GM18499 (cell line): Measurements from ENCODE around the gene CPNE7.

ENCODE experiments used
- ATAC-seq: cut with Tn5 transposase; IDR thresholded peaks from one replicate; pipeline ENCODE4 v1.9.1; 2021; ENCODE audit warnings: moderate number of reproducible peaks; ENCODE audit not compliant: insufficient read depth, unreplicated experiment

CPNE7 gene

DNA sequence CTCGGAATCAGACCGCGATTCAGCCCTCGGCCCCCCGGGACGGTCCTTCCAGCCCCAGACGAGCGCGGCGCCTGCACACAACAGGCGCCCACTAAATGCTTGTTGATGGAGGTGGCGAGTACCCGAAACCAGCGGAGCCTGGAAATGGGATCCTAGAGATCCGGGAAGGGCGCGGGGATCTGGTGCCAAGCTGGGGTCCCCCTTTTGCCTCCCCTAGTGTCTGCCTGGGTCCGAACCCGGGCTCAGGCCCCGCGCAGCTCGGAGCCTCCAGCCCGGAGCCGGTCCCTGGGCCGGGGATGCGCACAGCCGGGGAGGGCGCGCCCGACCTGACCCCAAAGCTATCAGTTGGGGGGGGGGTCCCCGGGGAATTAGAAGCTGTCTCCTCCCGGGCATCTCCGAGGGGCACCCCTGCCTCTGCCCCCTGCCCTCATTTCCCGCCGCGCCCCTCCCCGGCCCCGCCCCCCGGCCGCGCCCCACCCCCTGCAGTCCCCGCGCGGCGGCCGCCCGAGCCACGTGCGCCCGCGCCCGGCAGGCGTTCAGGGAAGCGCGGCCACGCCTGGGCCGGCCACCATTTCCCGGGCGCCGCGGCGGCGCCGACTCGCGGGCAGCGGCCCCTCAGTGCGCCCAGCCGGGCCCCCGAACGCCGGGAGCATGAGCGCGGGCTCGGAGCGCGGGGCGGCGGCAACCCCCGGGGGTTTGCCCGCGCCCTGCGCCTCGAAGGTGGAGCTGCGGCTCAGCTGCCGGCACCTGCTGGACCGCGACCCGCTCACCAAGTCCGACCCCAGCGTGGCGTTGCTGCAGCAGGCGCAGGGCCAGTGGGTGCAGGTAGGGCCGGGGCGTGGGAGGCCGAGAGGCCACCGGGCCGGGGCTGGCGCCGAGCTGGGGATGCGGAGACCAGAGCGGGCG lies at the start of gene CPNE7:
Gene CPNE7 (plus strand): TSS at position 512 of the 906 bp plus-strand sequence. CDS start 140 bp downstream, at position 652.
- no peak for ATAC-seq

DNA sequence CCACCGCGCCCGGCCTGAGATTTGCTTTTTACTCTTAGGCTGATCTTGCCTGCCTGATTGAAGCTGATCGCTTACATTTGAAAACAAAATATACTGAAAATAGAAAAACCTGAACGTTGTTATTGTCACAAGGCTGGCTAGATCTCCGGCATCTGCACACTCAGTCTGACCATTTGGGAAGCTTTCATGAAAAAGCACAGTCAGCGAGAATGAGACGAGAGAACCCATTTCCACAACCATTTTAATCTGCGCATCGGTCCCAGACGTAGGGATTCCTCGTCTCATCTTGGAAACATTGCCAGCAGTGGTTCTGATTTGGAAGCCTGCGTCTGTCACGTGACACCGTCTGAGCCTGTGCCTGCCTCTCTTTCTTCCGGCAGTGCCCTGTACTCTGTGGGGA lies 46.5 kb upstream of the CPNE7 start:
- no peak for ATAC-seq

GRCh38 chr16:89530401-89531381 lies 44.9 kb upstream of the CPNE7 start:
- ATAC-seq, result no peak

- ATAC-seq, result no peak
Measured at GRCh38 chr16:89531821-89532526, 43.6 kb upstream of the CPNE7 start.

DNA sequence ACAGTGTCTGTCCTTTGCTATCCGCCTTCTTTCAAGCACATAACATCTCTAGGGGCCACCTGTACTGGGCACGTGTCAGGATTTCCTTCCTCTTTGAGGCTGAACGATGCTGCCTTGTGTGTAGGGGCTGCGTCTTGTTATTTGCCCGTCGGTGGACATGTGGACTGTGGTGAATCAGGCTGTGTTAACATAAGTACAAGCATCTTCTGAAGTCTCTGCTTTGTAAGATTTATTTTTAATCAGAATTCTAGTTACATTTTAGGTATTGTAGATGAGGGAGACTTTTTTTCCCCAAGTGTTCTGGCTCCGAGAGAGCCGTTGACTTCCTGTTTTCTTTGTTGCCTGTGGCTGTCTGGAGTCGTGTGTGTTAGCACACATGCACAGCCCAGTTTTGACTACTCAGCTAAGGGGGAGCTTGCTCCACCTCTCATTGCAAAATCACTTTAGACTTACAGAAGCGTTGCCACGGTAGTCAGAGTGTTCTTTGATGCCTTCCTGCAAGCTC lies 41.3 kb upstream of the CPNE7 start:
- ATAC-seq, result no peak

GRCh38 chr16:89536371-89536770 lies 39.2 kb upstream of the CPNE7 start:
- no peak for ATAC-seq

- ATAC-seq, result no peak
Measured at GRCh38 chr16:89536886-89537548, 38.5 kb upstream of the CPNE7 start.

GRCh38 chr16:89537549-89537925 lies 38.0 kb upstream of the CPNE7 start:
- ATAC-seq, result no peak

GRCh38 chr16:89538286-89538685 lies 37.3 kb upstream of the CPNE7 start:
- ATAC-seq, result no peak

DNA sequence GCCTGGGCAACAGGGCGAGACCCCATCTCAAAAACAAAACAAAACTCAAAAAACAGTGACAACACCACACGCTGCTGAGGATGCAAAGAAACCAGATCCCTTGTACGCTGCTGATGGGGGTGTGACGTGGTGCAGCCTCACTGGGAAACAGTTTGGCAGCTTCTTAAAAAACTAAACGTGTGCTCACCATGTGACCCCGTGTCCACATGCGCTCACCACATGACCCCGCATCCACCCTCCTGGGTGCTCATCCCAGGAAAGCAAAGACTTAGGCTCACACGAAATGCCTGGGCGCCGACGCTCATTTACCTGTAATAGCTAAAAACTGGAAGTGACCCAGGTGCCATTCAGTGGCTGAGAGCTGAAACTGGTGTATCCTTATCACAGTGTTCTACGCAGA lies 35.0 kb upstream of the CPNE7 start:
- no peak for ATAC-seq

DNA sequence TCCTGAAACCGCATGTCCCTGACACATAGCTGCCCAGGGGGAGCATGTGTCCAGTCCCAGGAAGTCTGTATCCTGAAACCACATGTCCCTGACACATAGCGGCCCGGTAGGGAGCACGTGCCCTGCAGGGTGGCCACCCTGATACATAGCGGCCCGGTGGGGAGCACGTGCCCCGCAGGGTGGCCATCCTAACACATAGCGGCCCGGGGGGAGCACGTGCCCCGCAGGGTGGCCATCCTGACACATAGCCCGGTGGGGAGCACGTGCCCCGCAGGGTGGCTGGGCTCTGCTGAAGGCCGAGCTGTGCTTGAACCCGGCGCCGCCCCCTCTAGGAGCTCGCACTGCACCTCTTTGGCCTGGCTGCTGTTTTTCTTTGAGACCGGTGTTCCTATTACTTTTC lies 33.8 kb upstream of the CPNE7 start:
- no peak for ATAC-seq

DNA sequence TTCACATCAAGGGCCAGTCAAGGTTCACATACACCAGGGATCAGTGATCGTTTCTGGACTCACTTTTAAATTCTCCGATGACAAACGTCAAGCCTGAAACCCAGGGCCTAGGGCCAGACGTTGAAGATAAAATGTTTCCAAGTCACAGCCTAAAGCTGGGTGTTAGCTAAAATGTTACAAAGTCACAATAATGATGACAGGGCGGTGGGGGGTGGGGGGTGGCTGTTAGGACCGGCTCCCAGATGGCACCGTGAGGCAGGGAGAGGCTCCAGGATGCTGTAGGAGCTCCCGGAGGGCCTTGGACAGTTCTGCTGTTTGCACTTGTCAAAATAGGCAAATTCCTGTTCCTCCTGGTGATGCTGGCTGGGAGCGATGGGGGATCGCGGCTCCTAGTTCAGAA lies 31.4 kb upstream of the CPNE7 start:
- no peak for ATAC-seq

GRCh38 chr16:89544713-89545043 lies 30.9 kb upstream of the CPNE7 start:
- ATAC-seq, result no peak

DNA sequence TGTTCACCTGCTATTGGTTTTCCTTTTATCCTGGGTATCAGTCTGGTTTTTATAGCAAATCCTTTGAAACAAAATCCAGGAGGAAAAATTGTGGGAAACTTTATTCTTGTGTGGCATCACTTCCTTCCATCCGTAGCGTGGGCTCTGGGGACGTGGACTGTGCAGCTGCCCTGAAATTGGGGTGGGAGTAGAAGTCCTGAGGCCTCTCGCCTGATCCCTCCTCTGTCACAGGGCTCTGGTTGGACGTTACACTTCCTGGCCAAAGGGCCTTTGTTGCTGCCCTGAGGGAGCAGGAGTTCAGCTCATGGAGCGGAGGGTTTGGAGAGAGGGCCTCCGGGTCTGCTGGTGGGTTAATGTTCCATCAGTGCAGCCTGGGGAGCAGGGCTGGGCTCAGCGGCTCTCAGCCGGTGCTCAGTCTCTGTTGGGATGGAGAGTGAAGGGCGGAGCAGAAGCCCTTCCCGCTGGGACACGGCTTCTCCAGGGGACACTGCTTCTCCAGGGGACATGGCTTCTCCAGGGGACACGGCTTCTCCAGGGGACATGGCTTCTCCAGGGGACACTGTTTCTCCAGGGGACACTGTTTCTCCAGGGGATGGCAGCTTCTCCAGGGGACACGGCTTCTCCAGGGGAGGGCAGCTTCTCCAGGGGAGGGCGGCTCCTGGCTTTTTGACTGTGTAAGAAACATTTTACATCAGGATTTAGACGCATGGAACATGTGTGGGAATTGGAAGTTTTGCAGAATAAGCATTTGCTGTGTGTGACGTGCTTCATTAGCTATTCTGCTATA lies 30.3 kb upstream of the CPNE7 start:
- ATAC-seq, result no peak

GRCh38 chr16:89545831-89546574 lies 29.6 kb upstream of the CPNE7 start:
- no peak for ATAC-seq

GRCh38 chr16:89546781-89547180 lies 28.8 kb upstream of the CPNE7 start:
- no peak for ATAC-seq

GRCh38 chr16:89547291-89547690 lies 28.3 kb upstream of the CPNE7 start:
- no peak for ATAC-seq

- ATAC-seq, result no peak
Measured at GRCh38 chr16:89547860-89548259, 27.7 kb upstream of the CPNE7 start.
